Cerebellar nuclear complex (tissue), 1 donor: Measurements from ENCODE around the gene HACD1.

ENCODE experiments used
- DNase-seq, 2 experiments: peaks; one replicate each; lab custom pipeline; 2025; lab: John Stamatoyannopoulos, UW

HACD1 gene

GRCh38 chr10:17578603-17579002 lies 38.6 kb downstream of the HACD1 start:
- DNase-seq, result no peak

- DNase-seq, result no peak
Observed at GRCh38 chr10:17576768-17577167, 40.4 kb downstream of the HACD1 start.

DNA sequence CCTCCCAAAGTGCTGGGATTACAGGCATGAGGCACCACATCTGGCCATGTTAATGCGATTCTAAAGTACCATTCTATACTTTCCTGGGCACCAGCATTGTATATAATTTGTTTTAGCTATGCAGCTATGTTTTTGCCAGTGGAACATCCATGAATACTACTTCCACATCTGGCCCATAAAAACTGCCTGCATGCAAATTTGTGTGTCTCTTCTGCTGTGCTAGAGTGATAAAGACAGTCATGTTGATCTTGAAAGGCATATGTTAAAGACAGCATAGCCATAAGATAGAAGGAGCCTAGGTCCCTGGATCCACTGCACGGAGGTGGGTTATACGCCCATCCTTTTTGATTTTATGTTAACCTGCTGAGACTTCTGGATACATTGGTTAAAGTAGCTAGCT lies 52.3 kb downstream of the HACD1 start:
- DNase-seq, result no peak

DNA sequence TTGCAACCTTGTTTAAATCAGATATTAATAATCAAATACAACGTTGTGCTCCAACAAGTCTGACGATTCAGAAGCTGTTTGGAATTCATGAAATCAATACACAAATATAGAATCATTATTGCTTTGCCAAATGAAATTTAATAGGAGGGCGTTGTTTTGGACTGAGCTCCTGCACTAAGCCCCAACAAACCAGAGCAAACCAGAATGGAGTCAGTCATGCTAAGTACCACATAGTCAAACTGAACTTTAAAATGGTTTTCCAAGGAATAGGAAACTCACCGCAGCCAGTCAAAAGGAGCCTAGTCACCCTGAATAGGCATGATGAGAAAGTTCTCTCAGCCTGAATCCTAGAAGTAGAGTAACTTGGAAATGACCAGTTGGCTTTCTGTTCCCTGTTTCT lies 53.7 kb downstream of the HACD1 start:
- DNase-seq, result no peak

GRCh38 chr10:17562614-17563013 lies 54.6 kb downstream of the HACD1 start:
- DNase-seq, result no peak

GRCh38 chr10:17561111-17561510 lies 56.1 kb downstream of the HACD1 start:
- DNase-seq, result no peak

- DNase-seq, result no peak
Observed at GRCh38 chr10:17557459-17557858, 59.7 kb downstream of the HACD1 start.

DNA sequence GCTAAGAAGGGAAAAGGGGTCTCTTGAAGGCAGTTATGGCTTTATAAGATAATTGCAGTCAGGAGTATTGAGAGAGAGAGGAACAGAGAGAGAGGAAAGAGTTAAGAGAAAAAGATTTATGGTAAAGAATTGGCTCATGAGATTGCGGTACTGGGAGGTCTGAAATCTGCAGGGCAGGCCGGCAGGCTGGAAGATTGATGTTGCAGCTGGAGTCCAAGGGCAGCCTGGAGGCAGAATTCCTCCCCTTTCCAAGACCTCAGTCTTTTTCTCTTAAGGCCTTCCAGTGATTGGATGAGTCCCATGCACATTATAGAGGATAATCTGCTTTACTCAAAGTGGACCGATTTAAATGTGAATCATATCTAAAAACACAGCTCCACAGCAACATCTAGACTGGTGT lies 68.4 kb downstream of the HACD1 start:
- no peak for DNase-seq

DNA sequence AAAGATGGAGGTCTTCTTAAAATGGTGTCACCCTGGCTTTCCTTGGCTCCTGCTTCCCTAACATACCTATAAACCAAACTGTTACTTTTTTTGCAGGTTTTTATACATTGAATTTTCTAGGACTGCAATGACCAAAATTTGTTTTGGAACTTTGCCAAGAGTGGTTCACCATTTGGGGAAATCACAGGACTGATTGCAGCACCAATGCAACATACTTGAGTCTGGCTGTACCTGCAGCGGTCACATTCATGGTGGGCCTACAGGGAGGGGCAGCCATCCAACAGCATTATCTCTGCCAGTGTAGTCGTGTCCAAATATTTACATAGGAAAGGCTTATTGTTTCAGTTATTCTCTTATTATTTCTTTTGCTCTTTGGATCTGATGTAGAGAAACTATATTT lies 69.0 kb downstream of the HACD1 start:
- no peak for DNase-seq

DNA sequence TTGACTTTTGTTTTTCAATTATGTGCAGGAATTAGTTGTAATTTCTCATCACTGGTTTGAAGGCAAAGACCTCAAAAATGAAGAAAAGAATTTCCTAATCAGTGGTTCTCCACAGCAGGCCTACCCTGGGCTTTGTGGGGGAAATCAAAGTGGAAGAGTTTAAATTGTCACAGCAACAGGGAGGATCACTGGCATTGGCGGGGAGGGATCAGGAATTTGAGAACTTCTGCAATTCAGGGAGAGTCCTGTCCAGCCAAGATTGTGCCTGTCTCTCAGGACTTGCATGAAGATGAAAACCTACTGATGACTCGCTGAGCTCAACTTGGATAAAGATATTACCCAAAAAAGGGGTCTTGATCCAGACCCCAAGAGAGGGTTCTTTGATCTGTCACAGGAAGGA lies 70.1 kb downstream of the HACD1 start:
- DNase-seq, result no peak

- no peak for DNase-seq
Observed at GRCh38 chr10:17544465-17544864, 72.7 kb downstream of the HACD1 start.
